Neural progenitor cell (in vitro differentiated cells): ENCODE data around the gene SLC6A9.

Source experiments
- CTCF ChIP-seq: fragments of 200-600 bp; sonication (generic); IDR thresholded peaks from 2 replicates; pipeline ENCODE4 v1.5.1; 2017; ENCODE audit warnings: antibody characterized with exemption, mild to moderate bottlenecking
- EZH2 ChIP-seq: fragments of 200-600 bp; sonication (generic); IDR thresholded peaks from 2 replicates; pipeline ENCODE4 v1.6.1; 2017; ENCODE audit warnings: antibody characterized with exemption, mild to moderate bottlenecking, moderate library complexity
- EZH2phosphoT487 ChIP-seq: fragments of 200-600 bp; sonication (generic); IDR thresholded peaks from 2 replicates; pipeline ENCODE4 v1.6.1; 2017; ENCODE audit warnings: antibody characterized with exemption

- TF ChIP-seq CTCF (no peak), EZH2 (no peak), EZH2phosphoT487 (no peak)
These were observed 43.9 kb downstream of the SLC6A9 start for GRCh38 chr1:43987159-43987902.
